Hippocampal formation (tissue), 2 donors: ENCODE measurements around the gene SENP2.

ENCODE experiments used
- DNase-seq, 2 donors: peaks; one replicate each; lab custom pipeline; 2025; lab: John Stamatoyannopoulos, UW

Gene SENP2

GRCh38 chr3:185680231-185680630 lies 94.1 kb downstream of the SENP2 start:
- no peak for DNase-seq
